Measurements from ENCODE around the gene WNT2.

WNT2 gene

DNA sequence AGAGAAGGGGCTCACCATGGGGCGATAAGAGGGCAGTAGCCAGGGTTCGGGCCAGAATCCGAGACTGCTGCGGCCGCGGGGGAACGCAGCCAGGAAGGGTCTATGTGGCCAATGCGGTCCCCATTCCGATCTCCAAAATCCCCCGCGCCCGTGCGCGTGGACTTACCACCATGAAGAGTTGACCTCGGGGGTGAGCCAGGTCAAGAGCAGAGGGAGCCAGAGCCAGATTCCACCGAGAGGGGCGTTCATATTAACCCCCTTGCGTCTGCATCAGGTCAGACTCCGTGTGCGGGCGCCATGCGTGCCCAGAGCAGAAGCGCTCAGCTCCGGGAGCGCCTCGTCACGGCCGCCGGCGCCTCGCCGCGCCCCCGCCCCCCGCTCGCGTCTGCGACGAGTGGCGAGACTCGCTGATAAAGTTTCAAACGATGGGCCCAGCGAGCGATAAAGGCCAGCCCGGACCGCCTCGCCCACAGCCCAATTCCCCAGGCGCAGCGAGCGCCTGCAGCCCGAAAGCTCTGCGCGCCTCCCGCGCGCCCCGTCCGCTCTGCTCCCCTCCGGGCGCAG is at the start of gene WNT2:
Gene WNT2, minus strand, starts transcription at position 318 of the 564 bp plus-strand sequence. Its CDS starts 69 bp downstream, at position 249.
- no peak for DNase-seq (ENCODE audit: low spot score)

DNA sequence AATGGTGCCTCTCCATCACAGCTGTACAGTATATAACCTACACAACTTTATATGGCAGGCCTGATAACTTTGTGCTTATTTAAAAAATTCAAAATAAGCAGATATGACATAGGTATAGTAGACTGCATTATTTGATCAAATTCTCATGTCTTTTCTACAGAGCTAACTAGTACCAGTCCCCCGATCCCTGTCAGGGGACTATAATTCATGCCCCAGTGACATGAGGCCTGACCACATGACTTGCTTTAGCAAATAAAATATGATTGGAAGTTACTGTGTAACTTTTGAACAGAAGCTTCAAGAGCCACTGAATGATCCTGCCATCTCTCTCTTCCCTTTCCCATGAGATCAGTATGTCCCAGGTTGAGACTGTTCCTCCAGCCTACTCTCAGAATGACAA is 49.2 kb upstream of the WNT2 start:
- no peak for DNase-seq (ENCODE audit: low spot score)

DNA sequence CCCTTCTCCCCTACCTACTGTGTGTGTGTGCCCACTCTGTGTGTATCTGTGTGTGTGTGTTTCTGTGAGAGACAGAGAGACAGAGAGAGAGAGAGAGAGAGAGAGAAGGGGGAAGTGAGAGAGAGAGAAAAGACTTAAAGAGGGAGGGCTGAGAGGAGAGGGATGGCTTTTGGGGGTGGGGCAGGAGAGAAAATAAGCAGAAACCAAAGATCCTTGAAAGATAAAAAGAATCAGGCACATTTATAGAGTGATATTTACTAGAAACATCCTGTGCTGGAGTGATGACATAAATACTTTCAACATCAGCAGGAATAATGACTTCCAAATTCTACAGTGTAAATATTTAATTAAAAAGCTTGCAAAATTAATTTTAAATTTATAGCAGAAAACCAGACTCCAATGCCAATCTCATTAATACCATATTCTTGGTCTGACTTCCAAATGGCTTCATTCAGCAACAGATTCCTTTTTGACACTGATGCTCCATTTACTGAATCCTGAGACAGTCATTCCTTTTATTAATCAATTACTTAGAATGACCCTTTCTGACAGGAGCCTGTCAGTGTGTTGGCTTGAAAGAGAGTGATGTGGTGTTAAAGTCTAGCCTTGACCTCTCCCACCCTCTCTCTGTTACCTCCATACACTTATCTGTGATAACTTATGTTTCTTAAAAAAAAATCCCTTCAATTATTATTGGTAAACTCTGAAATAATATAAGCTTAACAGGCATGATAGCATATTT is 41.7 kb upstream of the WNT2 start:
- DNase-seq (ENCODE audit: low spot score), result no peak

DNA sequence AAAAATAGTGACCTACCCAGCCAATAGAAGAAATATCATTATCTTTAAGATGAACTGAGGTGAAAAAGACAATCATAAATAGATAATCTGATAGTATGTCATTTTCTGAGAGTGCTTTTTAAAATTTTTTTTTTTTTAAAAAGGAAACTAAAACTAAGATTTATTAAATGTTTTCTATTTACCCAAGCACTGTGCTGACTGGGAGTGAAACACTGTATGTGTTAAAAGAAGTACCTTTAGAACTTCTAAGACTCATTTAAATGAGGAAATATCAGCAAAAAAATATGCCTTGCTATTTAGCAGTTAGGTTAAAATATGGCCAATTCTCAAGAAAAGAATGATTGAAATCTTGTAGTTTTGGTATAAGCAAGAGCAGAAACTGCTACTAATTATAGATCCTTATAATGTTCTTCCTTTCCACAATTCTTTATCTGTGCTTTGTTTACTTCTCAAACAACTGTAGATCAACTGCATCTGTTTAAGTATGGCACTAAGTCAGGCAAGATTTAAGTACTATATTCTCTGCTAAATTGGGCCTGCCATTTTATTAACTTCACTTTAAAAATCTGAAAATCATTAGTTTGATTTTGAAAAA is 39.5 kb upstream of the WNT2 start:
- DNase-seq (ENCODE audit: low spot score), result no peak

DNA sequence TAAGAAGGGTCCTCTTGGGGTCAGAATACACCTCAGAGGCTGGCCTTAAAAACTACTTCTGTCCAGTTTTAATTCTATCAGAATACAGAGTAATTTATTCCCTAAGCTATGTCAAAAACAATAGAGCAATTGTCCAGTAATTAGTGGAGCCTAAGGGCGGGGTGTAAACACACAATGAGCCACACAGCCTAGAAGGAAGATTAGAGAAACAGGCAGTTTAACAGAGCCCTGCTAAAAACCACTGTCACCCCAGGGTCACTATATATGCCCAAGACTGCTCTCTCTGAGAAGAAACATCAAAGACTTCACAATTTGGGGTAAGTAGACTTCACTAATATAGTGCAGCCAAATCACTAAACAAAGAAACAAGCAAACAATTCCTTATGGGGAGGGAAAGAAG is 27.2 kb upstream of the WNT2 start:
- DNase-seq (ENCODE audit: low spot score), result peak; percentile 76

DNA sequence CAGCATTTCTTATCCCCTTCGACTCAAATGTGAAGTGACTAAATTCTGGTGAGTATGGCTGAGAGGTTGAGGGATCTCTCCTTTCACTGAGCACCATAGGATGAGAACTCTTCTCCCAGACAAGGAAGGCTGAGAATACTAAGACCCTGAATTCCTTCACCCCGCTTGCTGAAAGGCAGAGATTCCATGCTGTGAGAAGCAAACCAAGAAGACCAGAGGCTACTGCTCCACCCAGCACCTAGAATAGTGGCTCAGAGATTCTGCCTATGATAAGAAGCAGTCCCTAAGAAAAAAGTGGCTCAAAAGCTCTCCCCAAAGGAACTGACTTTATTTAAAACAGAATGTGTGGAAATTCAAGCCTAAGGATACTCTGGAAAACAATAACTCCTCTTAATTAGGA is 26.7 kb upstream of the WNT2 start:
- DNase-seq (ENCODE audit: low spot score), result no peak

DNA sequence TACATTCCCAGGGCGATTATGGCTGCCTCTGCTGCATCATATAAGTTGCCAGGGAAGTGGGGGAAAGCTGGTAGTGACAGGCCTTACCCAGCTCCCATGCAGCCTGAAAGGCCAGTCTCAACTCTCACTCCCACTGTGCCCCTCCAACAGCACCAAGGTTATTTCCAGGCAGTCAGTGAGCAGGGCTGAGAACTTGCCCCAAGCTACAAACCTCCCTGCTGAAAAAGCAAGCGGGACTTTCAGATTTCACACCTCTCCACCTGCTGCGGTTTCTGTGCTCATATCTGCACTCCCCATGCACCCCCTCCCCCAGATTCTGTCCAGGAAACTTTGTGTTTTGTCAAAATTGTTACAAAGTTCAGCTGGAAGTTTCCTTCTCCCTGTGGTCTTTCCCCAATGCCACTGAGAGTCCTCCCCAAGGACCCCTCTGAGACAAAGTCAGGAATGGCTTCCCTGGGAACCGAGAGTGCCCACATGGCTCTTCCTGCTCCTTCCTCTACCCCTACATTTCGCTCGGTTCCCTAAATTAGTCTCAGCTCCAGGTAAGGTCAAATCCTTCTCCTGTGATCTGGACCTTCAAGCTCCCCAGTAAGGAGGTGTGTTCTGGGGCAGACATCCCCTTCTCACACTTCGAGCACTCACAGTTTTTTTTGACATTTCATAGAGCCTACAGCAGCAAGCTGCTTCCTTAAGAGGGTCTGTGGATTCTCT is 25.3 kb upstream of the WNT2 start:
- no peak for DNase-seq (ENCODE audit: low spot score)

DNA sequence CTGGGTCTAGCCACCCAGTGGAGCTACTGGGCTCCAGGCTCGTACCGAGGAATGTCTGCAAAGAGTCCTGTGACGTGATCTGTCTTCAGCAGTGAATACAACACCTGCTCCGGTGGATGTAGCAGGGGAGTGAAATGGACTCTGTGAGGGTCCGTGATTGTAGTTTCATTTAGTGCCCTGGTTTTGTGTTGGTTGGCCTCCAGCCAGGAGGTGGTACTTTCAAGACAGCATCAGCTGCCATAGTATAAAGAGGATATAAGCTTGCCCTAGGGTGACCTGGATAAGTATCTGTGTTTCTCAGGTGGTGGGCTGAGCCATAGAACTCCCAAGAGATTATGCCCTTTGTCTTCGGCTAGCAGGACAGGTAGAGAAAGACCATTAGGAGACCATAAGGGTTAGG is 24.6 kb upstream of the WNT2 start:
- no peak for DNase-seq (ENCODE audit: low spot score)

DNA sequence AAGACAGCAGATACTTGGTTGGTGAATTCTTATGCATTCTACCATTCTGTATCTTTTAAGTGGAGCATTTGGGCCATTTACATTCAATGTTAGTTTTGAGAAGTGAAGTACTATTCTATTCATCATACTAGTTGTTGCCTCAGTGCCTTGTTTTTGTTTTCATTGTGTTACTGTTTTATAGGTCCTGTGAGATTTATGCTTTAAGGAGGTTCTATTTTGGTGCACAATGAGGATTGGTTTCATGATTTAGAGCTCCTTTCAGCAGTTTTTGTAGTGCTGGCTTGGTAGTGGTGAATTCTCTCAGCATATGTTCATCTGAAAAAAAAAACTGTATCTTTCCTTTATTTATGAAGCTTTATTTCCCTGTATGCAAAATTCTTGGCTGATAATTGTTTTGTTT is 23.3 kb upstream of the WNT2 start:
- DNase-seq (ENCODE audit: low spot score), result no peak

DNA sequence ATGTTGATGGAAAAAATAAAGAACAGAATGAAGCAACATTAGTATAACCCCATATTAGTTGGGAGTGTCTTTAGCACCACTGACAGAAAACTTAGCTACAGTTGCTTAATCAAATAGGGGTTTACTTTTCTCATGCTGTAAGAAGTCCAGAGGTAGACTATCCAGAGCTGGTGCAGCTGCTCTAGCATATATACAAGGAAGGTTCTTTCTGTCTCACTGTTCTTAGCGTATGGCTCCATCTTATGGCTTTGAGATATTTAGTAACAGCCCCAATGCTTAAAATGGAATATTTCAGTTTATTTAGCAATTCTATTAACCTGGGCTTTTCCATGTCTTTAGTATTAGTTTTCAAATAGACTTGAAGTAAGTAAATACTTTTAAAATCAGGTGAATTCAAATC is 15.2 kb upstream of the WNT2 start:
- no peak for DNase-seq (ENCODE audit: low spot score)

DNA sequence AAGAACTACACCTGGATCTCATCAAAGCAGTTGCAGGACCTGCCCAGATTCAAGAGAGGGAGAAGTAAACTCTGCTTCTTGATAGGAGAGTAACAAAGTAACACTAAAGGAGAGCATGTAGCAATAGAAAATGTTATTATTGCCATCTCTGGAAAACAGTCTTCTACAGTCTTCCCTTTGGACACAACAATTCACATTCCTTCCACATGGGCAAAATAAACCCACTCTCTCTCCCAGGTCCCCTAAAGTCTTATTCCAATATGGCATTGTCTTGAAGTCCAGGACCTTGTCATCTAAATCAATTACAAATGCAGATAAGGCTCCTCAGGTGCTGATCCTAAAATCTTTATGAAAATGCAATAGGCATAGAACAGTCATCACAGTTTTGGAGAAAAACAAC is 10.3 kb upstream of the WNT2 start:
- no peak for DNase-seq (ENCODE audit: low spot score)

DNA sequence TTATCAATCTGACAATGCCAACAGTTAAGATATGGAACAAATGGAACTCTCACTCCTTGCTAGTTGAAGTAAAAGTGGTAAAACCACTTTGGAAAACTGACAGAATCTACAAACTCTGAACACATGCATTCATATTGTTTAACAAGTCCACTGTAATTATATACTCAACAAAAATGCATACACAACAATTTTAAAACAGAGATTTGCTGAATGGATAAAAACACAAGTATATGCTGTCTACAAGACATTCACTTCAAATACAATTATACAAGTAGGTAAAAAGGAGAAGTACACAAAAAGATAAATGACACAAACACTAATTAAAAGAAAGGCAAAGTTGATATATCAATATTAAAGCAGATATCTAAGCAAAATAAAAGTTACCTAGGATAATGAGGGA is 9.2 kb upstream of the WNT2 start:
- no peak for DNase-seq (ENCODE audit: low spot score)

DNA sequence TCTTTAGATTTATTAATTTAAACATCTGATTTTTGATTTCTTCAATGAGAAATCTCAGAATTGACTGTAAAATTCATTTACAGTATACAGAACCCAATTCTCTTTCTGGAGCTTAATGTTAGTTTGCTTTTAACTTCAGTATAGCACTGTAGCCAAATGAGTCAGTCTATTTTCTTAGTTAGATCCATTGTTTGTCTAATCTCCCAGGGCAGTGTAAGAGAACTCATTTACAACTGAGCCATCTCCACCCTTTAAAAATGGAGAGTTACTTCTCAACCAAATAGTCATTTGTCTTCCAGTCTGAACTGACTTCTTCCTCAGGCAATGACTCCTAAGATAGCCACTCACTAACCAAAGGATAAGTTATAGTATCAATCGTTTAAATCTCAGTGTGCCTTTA is 3.0 kb upstream of the WNT2 start:
- DNase-seq (ENCODE audit: low spot score), result no peak

DNA sequence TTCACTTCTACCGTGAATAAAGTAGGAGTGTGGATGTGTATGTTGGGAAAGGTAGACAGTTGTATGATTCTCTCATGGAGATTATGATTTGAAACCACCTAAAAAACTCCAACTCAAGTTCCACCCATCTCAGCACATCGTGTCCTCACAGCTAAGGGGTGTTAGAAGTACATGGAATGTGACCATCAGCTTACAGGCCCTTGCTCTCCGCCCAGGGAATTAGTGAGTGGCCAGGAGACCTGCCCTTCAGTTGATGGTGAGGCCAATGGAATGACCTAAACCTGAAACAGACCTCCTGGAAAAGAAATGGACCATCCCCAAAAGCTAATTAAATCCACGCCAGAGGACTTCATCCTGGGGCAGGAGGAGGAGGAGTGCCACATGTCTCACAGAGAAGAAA is 2.1 kb upstream of the WNT2 start:
- no peak for DNase-seq (ENCODE audit: low spot score)

DNA sequence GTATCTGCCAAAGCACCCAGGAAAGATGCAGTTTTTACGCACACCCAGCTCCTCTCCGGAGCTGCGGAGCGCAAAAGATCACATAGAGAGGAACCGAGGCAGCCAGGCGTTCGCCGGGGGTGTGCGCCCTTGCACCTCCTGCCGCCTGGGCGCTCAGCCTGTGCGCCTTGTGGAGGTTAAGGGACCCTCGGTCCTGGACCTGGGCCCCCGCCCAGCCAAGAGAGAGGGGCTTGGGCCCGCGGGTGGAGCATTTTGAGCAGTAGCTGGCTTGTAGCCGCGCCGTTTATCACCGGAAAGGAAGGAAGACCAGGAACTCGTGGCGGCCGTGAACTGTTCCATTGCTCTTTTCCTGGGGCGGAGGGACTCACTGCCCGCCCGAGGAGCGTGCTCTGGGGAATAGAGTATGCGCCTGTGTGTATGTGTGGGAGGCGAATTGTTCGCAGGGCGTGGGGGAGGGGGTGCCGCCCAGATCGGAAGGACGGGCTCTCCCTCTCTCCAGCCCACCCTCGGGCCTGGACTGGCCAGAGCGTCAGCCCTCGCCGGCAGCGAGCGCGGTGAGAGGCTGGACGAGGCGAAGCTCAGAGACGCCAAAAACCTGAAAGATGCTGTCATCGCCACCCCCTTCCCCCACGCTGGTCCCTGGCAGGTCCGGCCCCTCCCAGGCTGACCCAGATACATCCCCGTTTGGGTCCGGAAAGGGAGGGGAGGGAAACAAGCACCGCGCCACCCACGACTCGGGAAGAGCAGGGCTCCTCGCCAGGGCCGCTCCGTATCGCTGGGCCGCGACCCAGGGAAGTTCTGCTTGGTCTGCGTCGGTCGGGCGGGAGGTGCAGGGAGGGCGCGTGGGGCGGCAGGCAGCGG is 1.2 kb upstream of the WNT2 start:
- no peak for DNase-seq (ENCODE audit: low spot score)

DNA sequence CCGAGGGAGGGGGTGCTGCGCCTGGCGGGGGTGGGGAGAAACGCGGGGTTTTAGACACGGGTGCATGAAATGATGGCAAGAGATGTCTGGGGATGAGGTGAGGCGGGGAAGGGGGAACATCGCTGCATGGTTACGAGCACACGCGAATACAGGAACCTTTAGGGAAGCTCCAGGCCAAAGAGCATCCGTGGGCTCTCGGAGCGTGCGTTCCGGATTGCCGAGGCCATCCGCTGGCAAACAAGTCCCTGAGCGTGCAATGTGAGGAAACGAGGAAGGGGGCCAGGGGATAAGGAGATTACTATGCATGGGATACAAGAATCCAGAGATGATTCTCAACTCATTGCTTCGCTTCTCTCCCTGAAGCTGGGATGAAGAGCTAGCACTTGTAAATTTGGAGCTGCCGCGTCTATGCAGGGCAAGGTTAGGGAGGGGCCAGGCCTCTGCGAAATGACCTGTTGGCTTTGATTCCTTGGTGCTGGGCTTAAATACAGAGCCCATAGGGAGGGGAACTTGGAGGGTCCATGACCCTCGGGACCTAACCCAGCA is 520 bp upstream of the WNT2 start:
- no peak for DNase-seq (ENCODE audit: low spot score)

DNA sequence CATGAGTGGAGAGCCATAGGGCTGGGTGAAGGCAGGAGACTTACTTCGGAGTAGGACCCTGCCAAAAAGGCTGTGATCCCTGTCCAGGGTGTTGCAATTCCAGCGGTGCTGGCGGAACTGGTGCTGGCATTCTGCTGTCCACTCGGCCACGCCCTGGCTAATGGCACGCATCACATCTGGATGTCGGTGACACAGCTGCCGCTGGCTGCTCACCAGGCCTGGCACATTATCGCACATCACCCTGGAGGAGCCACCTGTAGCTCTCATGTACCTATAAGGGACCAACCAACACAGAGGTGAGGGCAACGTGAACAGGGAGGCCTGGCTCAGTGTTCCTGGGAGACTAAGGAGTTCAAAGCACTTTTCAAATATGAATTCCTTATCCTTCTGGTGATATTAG is 2.3 kb downstream of the WNT2 start:
- no peak for DNase-seq (ENCODE audit: low spot score)

DNA sequence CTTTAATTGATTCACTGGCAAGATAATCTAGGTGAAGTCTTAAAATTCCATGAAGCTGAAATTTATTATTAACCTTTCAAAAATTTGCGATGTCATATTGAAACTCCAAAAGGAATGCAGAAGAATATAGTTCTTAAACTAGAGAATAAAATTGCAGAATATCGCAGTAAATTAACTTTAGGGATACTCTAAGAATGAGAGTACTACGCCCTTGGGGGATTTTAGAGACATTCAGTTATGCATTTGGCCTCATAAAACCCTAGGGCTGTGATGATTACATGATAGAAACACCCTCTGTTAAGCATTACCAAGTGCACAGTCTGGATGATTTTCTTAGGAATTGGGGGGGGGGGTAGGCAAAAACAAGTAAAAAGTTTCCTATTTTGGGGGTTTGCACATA is 3.7 kb downstream of the WNT2 start:
- DNase-seq (ENCODE audit: low spot score), result no peak

DNA sequence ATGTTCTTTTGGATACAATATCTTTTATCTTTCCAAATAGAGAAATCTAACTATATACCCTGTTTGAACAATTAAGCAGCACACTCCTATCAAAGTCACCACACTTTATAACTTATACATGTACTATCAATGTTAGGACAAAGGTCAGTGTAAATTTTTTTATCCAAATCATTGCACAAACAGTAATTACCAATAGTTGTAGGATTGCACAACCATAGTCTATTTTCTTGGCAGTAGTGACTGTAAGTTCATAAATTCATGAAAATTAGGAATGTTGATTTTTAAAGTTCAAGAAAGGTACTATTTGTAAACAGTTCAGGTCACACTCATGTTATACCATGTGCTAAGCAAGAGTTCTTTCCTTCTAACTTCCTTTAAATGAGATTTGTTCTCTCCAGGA is 9.3 kb downstream of the WNT2 start:
- no peak for DNase-seq (ENCODE audit: low spot score)

DNA sequence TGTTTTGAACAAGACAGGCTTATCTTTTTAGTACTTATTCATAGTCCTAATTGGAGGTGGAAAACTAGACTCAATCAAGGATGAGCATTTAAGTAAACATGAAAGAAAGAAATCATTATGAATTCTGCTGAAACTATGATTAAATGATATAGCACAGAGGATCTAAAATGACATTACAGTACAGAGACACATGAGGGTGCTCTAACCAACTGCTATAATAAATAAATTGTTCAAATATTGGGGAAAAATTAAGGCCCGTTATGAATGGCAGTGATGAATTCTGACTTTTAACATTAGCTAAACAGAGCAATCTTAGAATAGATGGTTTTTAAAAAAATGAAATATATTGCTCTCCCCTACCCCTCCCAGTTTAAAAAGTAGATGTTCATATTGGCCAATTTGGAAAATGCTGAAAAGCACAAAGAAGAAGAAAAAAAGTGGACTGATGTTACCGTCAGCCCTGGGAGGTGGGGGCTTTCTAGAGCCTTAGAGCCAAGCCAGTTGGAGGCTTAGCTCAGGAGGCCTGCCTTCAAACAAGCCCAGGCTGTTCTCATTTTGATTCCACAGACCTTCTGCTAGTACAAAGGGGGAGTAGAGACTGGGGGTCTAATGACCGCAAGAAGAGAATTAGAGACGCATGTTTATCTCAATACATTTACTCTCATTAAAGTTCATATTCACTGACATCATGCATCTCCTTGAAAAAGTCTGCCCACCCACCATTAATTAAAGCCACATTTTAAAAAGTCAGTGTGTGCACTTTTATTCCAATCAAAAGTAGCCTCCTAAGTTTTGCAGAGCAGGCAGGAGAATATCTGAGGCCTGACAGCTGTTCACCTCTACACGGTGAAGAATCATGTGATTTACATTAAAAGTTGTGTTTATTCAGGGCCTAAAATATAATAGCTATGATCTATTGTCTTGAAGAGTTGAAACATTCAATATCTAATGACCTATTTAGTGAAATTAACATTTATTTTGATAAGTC is 10.0 kb downstream of the WNT2 start:
- no peak for DNase-seq (ENCODE audit: low spot score)

DNA sequence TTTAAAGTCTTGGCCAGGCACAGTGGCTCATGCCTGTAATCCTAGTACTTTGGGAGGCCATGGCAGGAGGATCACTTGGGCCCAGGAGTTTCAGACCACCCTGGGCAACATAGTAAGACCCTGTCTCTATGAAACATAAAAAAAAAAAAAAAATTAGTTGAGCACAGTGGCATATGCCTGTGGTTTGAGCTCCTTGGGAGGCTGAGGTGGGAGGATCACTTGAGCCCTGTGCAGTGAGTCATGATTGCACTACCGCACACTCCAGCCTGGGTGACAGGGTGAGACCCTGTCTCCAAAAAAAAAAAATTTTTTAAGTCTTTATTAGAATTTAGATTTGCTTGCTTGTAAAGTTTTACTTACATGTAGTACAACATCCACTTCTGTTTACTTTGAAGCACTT is 14.0 kb downstream of the WNT2 start:
- DNase-seq (ENCODE audit: low spot score), result no peak
